ENCODE results near the gene CCL26. TPM values are rescaled to one million over a fixed set of nuclear protein-coding genes. Genes with fewer than 3 reads are reported as not detected.

Gene CCL26
- total and polyA plus RNA-seq, 8 donors: 0.25 to 0.58 (median 0.36) TPM; not detected in 3

- H3K9me3 ChIP-seq: peaks cover 0 to 8% of the 10 kb centered on the region in 2 donors
- H3K4me3 ChIP-seq: no peak overlapping the region
- no peaks in the 10 kb centered on the region for H3K27me3 ChIP-seq
- H3K4me1 ChIP-seq: peaks cover 0 to 6% of the 10 kb centered on the region in 2 donors
- no peaks in the 10 kb centered on the region for H3K36me3 ChIP-seq
- no peak for ATAC-seq
- H3K27ac ChIP-seq: no peak overlapping the region
- TF ChIP-seq, protein P1, sequence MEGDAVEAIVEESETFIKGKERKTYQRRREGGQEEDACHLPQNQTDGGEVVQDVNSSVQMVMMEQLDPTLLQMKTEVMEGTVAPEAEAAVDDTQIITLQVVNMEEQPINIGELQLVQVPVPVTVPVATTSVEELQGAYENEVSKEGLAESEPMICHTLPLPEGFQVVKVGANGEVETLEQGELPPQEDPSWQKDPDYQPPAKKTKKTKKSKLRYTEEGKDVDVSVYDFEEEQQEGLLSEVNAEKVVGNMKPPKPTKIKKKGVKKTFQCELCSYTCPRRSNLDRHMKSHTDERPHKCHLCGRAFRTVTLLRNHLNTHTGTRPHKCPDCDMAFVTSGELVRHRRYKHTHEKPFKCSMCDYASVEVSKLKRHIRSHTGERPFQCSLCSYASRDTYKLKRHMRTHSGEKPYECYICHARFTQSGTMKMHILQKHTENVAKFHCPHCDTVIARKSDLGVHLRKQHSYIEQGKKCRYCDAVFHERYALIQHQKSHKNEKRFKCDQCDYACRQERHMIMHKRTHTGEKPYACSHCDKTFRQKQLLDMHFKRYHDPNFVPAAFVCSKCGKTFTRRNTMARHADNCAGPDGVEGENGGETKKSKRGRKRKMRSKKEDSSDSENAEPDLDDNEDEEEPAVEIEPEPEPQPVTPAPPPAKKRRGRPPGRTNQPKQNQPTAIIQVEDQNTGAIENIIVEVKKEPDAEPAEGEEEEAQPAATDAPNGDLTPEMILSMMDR (IDR thresholded peaks at IDR 0.05): no peak
- DNase-seq: no peak
- intact Hi-C loops (cut with DNase I): no loop called here
These were observed 40.1 kb upstream of the CCL26 start for GRCh38 chr7:75811894-75812678.

DNA sequence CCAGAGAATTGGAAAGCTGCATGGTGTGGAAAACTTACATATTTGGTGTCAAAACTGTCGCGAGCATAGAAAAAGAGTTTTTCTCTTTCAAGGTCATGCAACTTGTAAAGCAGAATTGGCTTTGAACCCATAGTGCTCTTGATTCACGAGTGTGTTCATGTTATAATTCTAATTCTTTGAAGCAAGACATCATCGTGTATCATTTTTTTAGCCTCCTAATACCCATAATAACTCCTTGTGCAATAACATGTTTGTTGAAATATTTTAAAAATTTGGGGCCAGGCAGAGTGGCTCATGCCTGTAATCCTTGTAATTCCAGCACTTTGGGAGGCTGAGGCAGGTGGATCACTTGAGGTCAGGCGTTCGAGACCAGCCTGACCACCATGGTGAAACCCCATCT lies 37.4 kb upstream of the CCL26 start:
- TF ChIP-seq, protein P1 (IDR thresholded peaks at IDR 0.05): no peak
- intact Hi-C loops (cut with DNase I): no loop called here
- no peak for ATAC-seq

DNA sequence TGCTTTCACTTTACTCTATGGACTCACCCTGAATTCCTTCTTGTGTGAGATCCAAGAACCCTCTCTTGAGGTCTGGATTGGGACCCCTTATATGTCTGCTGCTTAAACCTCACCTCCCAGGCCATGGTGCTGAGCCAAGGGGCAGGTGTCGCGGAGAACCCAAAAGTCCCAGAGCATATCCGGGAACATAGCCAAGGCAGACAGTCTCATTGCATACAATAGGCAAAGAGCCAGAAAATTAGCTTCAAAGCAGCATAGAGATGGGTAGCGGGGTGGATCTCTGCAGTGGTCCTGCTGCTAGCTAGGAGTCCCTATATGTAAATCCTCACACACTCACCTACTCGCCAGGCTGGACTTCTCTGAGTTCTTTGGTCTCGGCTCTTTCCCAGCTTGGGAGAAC lies 36.1 kb upstream of the CCL26 start:
- H3K27ac ChIP-seq: no peak overlapping the region
- no peaks in the 10 kb centered on the region for H3K36me3 ChIP-seq
- no peak for ATAC-seq
- peaks cover 0 to 25% of the 10 kb centered on the region in 2 donors for H3K9me3 ChIP-seq
- TF ChIP-seq, protein P1 (IDR thresholded peaks at IDR 0.05): no peak
- DNase-seq: no peak
- H3K4me1 ChIP-seq: peaks cover 0 to 2% of the 10 kb centered on the region in 2 donors
- intact Hi-C loops (cut with DNase I): no loop called here
- H3K27me3 ChIP-seq: no peaks in the 10 kb centered on the region
- H3K4me3 ChIP-seq: no peak overlapping the region

More for the DNA sequence above, 37.4 kb upstream of the CCL26 start:
- Histone ChIP-seq H3K27ac (no peak overlapping the region), H3K36me3 (no peaks in the 10 kb centered on the region), H3K4me1 (peaks cover 0 to 6% of the 10 kb centered on the region in 2 donors), H3K27me3 (no peaks in the 10 kb centered on the region), H3K9me3 (peaks cover 0 to 25% of the 10 kb centered on the region in 2 donors), H3K4me3 (no peak overlapping the region)
- no peak for DNase-seq

DNA sequence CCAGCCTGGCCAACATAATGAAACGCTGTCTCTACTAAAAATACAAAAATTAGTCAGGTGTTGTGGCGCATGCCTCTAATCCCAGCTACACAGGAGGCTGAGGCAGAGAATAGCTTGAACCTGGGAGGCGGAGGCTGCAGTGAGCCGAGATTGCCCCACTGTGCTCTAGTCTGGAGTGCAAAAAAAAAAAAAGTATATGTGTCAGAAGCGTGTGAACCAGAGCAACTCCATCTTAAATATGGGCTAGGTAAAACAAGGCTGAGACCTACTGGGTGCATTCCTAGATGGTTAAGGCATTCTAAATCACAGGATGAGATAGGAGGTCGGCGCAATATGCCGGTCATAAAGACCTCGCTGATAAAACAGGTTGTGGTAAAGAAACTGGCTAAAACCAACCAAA lies 35.4 kb upstream of the CCL26 start:
- H3K4me1 ChIP-seq: no peaks in the 10 kb centered on the region
- H3K27me3 ChIP-seq: no peaks in the 10 kb centered on the region
- H3K27ac ChIP-seq: no peak overlapping the region
- H3K9me3 ChIP-seq: peaks cover 0 to 25% of the 10 kb centered on the region in 2 donors
- DNase-seq (no peak), ATAC-seq (no peak)
- H3K4me3 ChIP-seq: no peak overlapping the region
- H3K36me3 ChIP-seq: no peaks in the 10 kb centered on the region
- intact Hi-C loops (cut with DNase I): no loop called here
- TF ChIP-seq, protein P1 (IDR thresholded peaks at IDR 0.05): no peak

DNA sequence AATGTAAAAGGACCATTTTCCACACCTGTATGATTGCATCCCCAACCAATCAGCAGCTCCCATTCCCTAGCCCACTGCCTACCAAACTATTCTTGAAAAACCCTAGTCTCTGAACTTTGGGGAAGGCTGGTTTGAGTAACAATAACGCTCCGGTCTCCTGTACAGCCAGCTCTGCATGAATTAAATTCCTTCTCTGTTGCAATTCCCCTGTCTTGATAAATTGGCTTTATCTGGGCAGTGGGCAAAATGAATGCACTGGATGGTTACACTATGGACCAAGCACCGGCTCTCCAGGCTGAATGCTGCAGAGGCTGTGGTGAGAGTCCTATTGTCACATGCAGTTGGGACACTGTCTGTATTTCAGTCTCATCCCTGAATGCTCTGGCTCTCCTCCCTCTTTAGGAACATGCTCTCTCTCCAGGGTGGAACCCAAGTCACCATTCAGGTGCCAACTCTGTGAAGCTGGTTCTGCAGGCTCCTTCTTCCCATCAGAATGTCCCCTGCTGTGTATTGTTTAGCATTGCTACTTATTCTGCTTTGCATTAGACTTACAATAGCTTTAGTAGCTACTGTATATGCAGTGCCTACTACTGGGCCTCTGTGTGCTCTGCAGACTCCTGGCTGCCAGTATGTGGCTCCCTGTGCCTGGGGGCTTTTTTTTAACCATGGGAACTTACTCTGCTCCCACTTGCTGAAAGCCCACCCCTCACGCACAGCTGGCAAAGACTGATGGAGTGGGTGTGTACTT lies 34.7 kb upstream of the CCL26 start:
- TF ChIP-seq, protein P1 (IDR thresholded peaks at IDR 0.05): no peak
- H3K27ac ChIP-seq: no peak overlapping the region
- H3K4me3 ChIP-seq: no peak overlapping the region
- H3K4me1 ChIP-seq: no peaks in the 10 kb centered on the region
- intact Hi-C loops (cut with DNase I): no loop called here
- H3K9me3 ChIP-seq: peaks cover 0 to 25% of the 10 kb centered on the region in 2 donors
- ATAC-seq (no peak), DNase-seq (no peak)
- H3K27me3 ChIP-seq: no peaks in the 10 kb centered on the region
- H3K36me3 ChIP-seq: no peaks in the 10 kb centered on the region

All from left lung (tissue), 10 donors.